HG02870 (cell line): ENCODE measurements around the gene ATF6.

Experiments used
- ATAC-seq: cut with Tn5 transposase; IDR thresholded peaks from one replicate; pipeline ENCODE4 v1.9.1; 2021; ENCODE audit warnings: mild to moderate bottlenecking, moderate library complexity; ENCODE audit not compliant: unreplicated experiment

ATF6 gene

DNA sequence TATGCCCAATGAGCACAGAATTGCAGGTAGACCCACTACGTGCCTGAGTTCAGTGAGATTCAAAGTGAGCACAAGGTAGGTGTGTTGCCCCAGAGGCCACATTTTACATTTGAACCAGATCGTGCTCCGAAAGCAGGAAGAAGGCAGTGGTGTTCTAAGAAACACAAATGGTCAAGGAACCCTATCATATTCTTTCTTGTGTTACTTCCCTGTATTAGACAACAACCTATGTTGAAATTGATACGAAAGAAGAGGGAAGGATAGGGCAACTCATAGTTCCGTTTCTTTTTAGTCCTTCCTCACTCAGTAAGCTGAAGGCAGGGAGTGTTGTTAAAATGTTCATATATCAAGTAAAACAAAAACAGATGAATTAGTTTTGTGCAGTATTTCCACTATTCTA, 223.7 kb downstream of the ATF6 start:
- no peak for ATAC-seq

GRCh38 chr1:161993576-161993975, 227.5 kb downstream of the ATF6 start:
- ATAC-seq, result no peak

GRCh38 chr1:161994175-161994668, 228.1 kb downstream of the ATF6 start:
- ATAC-seq, result no peak

- no peak for ATAC-seq
Observed at GRCh38 chr1:161997152-161997551, 231.0 kb downstream of the ATF6 start.

DNA sequence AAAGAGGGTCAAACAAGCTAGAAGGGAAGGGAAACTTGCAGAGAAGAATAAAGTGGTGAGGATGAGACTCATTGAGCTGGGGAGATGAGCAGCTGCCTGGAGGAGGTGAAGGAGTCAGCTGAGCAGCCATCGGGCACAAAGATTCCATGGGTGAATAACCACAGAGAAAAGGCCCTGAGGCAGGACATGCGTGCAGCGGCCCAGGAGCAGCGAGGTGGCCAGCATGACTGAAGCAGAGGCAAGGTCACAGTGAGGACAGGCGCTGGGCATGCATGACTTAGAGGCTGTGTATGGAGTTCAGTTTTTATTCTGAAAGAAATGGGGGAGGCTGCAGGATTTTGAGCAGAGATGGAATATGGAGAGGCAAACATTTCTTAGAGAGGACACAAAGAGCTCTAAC, 232.7 kb downstream of the ATF6 start:
- no peak for ATAC-seq

GRCh38 chr1:161999301-162000052, 233.4 kb downstream of the ATF6 start:
- no peak for ATAC-seq

DNA sequence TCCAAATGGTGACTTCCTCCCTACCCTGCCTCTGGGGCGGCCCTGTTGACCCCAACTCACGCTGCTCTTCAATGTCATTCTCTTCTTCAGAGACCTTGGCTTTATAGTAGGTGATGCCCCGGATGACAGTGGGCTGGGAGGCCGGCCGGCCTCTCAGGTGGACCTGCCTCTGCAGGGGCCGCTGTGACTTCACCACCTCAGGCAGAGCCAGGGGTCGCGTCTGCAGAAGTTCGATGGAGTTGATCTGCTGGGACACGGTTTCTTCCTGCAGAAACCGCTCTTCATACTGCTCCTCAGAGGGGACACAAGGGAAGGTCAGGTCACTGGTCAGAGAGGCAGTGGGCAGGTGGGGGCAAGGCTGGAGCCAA, 233.9 kb downstream of the ATF6 start:
- no peak for ATAC-seq

DNA sequence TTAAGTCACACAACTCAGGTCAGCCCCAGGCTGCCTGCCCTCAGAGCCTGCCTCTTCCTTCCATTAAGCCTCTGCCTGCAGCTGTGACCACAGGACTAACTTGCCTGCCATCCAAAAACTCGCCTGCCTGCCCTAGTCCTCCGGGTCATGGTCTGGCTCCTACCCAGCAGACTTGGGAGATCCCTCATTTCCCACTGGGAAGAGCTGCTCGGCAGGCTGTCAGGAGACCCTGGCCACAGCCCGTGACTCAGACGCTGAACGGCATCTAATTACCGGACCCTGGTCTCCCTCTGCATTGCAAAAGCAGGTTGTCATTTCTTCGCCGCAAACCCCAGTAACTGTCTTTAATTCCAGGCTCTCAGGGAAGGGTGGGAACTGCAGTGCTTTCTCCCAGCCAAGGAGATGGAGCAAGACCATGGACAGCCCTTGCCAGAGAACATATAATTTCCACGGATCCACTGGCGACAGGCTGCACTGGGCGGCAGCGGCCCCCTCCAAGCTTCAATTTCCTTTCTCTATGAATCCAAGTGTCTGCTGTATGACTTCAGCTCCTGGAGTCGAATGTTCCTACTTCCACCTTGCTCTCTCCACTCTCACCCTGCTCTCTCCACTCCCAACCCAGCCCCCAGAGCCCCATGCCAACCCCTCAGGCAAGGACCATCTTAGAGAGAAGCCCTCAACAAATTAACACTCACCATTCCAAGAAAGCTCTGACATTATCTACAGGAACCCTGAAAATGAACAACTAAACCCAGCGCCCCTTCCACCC, 237.1 kb downstream of the ATF6 start:
- no peak for ATAC-seq

- no peak for ATAC-seq
Observed at GRCh38 chr1:162003830-162004215, 237.7 kb downstream of the ATF6 start.

GRCh38 chr1:162004441-162004950, 238.4 kb downstream of the ATF6 start:
- no peak for ATAC-seq

DNA sequence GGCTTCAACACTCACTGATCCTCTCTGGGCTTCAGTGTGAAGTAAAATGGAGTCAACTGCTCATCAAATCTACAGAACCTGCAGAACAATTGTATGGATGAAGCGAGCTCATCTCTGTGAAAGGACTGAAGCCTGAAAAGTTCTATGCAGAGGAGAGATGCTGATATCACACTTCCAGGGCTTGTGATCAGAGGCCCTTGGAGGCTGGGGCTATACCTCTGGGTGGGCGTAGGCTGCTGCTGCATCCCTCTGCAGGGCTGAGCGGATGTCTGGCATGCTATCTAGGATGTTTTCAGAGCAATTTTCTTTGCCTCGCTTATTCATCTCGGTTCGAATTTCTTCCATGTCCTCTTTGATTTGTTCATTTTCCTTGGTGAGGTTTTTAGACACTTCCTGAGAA, 240.0 kb downstream of the ATF6 start:
- no peak for ATAC-seq

DNA sequence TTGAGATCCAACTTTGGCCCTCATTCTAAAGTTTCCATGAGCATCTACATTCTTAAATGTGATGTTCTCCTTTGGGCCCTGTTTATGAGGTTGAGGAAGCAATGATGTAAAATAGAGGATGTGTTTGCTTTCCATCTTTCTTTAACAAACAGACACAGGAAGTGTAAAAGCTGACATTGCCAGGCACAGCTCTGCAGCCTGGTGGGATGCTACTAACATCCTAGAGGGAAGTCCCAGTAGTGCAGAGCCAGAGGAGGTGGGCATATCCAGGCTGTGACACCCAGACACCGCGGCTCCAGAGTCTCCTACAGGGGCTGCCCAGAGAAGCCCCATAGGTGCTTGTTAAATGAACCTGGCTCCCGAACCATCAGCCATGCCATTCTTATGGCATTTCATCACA, 241.3 kb downstream of the ATF6 start:
- no peak for ATAC-seq

DNA sequence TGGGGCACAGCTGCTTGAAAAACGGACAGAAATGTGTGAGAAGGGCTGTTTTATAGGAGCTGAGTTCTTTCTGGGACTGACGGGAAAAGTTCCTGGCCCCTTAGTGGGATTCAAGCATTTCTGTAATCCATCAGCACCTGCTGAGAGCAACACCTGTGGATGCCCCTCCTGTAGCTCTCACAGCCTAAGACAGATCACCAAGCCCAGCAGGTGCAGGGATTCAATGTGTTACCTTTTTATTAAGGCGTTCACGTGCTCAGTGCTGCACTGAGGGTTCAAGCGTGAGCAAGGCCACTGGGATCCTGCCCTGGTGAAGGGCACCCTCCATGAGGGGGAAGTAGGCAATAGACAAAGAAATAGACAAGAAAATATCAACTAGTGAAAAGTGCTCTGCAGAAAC, 242.7 kb downstream of the ATF6 start:
- ATAC-seq, result no peak

DNA sequence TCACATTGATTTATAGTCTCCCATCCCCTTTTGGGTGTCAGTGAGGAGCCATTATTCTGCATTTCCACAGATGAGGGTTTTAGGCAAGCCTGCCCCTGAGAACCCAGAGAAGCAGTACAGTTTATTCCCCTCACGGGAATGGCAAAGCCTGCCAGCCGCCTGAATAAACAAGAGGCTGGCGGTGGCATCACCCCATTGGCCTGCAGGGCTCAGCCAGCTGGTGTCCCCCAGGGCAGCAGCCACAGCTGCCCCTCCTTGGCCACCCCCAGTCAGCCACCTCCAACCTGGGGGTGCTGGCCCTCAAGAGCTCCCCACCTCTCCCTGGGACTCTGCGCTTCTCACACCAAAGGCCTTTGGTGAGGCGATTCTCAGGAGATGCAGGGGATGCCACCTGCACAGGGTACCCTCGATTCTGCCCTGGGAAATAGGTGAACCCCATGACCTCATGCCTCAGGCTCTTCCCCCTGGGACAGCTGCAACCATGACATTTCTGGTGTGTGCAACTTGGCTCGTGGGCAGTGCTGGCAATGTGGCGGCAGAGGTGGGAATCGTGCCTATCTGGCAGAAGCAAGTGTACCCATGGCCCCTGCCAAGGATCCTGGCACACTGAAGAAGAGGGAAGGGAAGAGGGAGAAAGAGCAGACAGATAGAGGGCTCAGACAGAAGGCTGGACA, 243.5 kb downstream of the ATF6 start:
- no peak for ATAC-seq

DNA sequence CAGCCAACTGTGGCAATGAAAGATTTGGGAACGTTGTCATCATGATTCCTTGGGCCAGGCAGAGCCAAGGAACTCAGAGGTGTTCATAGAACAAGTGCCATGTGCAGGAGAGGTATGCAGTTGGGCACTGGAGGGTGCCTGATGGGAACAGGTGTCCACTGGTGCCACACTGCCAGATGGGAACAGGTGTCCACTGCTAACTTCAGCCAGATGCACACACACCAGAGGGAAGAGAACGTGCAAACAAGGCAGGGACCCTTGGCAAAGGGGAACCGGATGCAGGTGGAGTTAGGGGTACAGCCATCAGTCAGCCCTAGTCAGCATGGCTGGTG, 244.0 kb downstream of the ATF6 start:
- ATAC-seq, result no peak

GRCh38 chr1:162011337-162012012, 245.4 kb downstream of the ATF6 start:
- ATAC-seq, result no peak

DNA sequence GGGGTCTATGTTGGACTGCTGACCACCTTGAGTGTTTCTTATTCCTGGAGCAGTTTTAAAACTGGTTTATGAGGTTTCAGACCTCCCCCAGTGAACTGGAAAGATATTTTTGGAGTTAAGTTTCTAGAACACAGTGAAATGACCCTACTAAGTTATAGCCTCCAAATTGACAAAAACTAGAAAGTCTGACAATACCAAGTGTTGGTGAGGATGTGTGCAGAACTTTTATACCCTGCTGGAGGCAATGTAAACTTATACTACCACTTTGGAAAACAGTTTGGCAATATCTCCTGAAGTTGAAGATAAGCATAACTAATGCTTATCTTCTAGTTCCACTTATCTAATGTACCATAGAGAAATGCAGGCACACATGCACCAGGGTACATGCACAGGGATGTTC, 247.2 kb downstream of the ATF6 start:
- no peak for ATAC-seq
